ENCODE data around the gene RNF220. TPM values are rescaled to one million over a fixed set of nuclear protein-coding genes. Genes with fewer than 3 reads are reported as not detected.

Gene RNF220
- polyA plus RNA-seq, 1 donor from 2014 or later: 142 TPM

DNA sequence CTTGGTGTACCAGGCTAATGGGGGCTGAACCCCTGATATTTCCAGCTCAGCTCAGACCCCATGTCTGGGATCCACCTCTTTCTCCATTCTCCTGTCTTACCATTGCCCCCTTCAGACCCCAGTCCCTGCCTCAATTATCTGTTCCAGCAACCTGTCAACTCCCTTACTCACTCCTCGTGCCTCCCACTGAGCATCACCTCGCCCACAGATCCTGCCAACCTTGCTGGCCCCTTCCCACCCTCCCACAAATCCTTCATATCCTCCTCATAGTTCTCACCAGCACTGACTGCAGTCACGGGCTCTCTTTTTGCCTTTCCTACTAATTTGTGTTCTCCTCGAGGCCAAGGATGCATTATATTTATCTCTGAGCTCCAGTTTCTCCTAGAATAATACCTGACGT is 206.4 kb downstream of the RNF220 start:
- no peak for TF ChIP-seq TAF1 (IDR thresholded peaks at IDR 0.05; ENCODE audit: low read depth)
- no peak for TF ChIP-seq SMC3 (conservative IDR thresholded peaks at IDR 0.05; ENCODE audit: poor library complexity)

DNA sequence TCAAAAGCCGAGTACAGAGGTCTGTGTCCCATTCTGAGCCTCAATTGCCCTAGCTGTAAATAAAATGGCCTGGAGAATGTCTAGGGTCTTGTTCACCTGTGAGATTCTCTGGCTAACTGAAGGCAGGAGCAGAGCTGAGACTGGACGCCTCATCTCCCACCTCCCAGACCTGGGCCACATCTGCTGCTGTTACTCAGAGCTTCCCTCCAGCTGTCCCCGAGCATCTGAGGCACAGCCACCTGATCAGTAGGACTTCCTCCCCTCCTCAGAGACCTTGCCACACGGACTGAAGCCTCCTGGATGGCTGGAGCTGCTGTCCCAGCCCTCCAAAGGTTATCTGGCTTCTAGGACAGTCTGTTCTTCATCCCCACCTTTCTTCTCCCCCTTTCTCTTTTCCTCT is 206.8 kb downstream of the RNF220 start:
- no peak overlapping the region for H3K4me2 ChIP-seq (ENCODE audit: low read length)
- H3K9ac ChIP-seq (ENCODE audit: low read length): no peak overlapping the region
- no peak overlapping the region for H3K27ac ChIP-seq (ENCODE audit: low read length)
- H3K9me3 ChIP-seq (ENCODE audit: low read length): no peaks in the 10 kb centered on the region
- peaks cover 13% of the 10 kb centered on the region for H3K27me3 ChIP-seq (ENCODE audit: insufficient read depth, low read depth, low read length)
- H4K20me1 ChIP-seq (ENCODE audit: insufficient read depth): no peaks in the 10 kb centered on the region
- H3K9me2 ChIP-seq (ENCODE audit: insufficient read depth, low read length): no peaks in the 10 kb centered on the region
- H3K4me3 ChIP-seq (ENCODE audit: low read length): no peak overlapping the region
- no peaks in the 10 kb centered on the region for H3K36me3 ChIP-seq (ENCODE audit: insufficient read depth, low read length)
- H2AFZ ChIP-seq (ENCODE audit: low read depth, low read length): no peak overlapping the region
- TF ChIP-seq EZH2 (IDR thresholded peaks at IDR 0.05; ENCODE audit: borderline replicate concordance, insufficient read depth, low read length, poor library complexity, severe bottlenecking): no peak
- TF ChIP-seq, protein P1, sequence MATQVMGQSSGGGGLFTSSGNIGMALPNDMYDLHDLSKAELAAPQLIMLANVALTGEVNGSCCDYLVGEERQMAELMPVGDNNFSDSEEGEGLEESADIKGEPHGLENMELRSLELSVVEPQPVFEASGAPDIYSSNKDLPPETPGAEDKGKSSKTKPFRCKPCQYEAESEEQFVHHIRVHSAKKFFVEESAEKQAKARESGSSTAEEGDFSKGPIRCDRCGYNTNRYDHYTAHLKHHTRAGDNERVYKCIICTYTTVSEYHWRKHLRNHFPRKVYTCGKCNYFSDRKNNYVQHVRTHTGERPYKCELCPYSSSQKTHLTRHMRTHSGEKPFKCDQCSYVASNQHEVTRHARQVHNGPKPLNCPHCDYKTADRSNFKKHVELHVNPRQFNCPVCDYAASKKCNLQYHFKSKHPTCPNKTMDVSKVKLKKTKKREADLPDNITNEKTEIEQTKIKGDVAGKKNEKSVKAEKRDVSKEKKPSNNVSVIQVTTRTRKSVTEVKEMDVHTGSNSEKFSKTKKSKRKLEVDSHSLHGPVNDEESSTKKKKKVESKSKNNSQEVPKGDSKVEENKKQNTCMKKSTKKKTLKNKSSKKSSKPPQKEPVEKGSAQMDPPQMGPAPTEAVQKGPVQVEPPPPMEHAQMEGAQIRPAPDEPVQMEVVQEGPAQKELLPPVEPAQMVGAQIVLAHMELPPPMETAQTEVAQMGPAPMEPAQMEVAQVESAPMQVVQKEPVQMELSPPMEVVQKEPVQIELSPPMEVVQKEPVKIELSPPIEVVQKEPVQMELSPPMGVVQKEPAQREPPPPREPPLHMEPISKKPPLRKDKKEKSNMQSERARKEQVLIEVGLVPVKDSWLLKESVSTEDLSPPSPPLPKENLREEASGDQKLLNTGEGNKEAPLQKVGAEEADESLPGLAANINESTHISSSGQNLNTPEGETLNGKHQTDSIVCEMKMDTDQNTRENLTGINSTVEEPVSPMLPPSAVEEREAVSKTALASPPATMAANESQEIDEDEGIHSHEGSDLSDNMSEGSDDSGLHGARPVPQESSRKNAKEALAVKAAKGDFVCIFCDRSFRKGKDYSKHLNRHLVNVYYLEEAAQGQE (IDR thresholded peaks at IDR 0.05; ENCODE audit: borderline replicate concordance): no peak
- no peaks in the 10 kb centered on the region for H3F3A ChIP-seq (ENCODE audit: insufficient read depth, low read length, poor library complexity, severe bottlenecking)
- no peaks in the 10 kb centered on the region for H3K79me2 ChIP-seq (replicated peaks; ENCODE audit: insufficient read depth, low read length)

More for the DNA sequence above, 206.4 kb downstream of the RNF220 start:
- H3K36me3 ChIP-seq (ENCODE audit: insufficient read depth, low read length): no peaks in the 10 kb centered on the region
- H3K9me2 ChIP-seq (ENCODE audit: insufficient read depth, low read length): no peaks in the 10 kb centered on the region
- no peak overlapping the region for H2AFZ ChIP-seq (ENCODE audit: low read depth, low read length)
- no peak overlapping the region for H3K9ac ChIP-seq (ENCODE audit: low read length)
- no peaks in the 10 kb centered on the region for H3K79me2 ChIP-seq (replicated peaks; ENCODE audit: insufficient read depth, low read length)
- no peak overlapping the region for H3K27ac ChIP-seq (ENCODE audit: low read length)
- H3K4me3 ChIP-seq (ENCODE audit: low read length): no peak overlapping the region
- no peaks in the 10 kb centered on the region for H3K9me3 ChIP-seq (ENCODE audit: low read length)
- H3K4me2 ChIP-seq (ENCODE audit: low read length): no peak overlapping the region
- H3F3A ChIP-seq (ENCODE audit: insufficient read depth, low read length, poor library complexity, severe bottlenecking): no peaks in the 10 kb centered on the region
- no peaks in the 10 kb centered on the region for H4K20me1 ChIP-seq (ENCODE audit: insufficient read depth)
- H3K27me3 ChIP-seq (ENCODE audit: insufficient read depth, low read depth, low read length): peaks cover 8% of the 10 kb centered on the region

DNA sequence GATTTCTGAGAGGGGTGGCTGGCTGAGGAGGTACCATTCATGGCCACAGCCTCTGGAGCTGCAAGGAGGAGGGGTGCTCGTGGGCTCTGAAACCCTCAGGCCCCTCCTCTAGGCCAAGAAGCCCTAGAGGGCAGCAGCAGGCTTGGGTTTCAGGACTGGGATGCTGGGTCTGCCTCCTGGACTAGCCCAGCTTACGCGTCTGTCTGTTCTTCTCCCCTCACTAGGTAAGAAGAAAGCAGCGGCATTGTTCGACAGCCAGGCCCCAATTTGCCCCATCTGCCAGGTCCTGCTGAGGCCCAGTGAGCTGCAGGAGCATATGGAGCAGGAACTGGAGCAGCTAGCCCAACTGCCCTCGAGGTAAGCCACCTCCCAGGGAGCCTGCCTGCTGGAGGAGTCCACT is 208.9 kb downstream of the RNF220 start:
- no peak overlapping the region for H3K9ac ChIP-seq (ENCODE audit: low read length)
- no peak for TF ChIP-seq RAD21 (conservative IDR thresholded peaks at IDR 0.05)
- TF ChIP-seq, protein P1 (IDR thresholded peaks at IDR 0.05; ENCODE audit: borderline replicate concordance): no peak
- no peak for TF ChIP-seq SMC3 (conservative IDR thresholded peaks at IDR 0.05; ENCODE audit: poor library complexity)
- no peak for TF ChIP-seq POLR2AphosphoS5 (IDR thresholded peaks at IDR 0.05)
- H3K4me2 ChIP-seq (ENCODE audit: low read length): no peak overlapping the region
- no peaks in the 10 kb centered on the region for H3K79me2 ChIP-seq (replicated peaks; ENCODE audit: insufficient read depth, low read length)
- H3K27ac ChIP-seq (ENCODE audit: low read length): no peak overlapping the region
- no peaks in the 10 kb centered on the region for H3F3A ChIP-seq (ENCODE audit: insufficient read depth, low read length, poor library complexity, severe bottlenecking)
- no peak overlapping the region for H2AFZ ChIP-seq (ENCODE audit: low read depth, low read length)
- H4K20me1 ChIP-seq (ENCODE audit: insufficient read depth): no peaks in the 10 kb centered on the region
- H3K9me2 ChIP-seq (ENCODE audit: insufficient read depth, low read length): no peaks in the 10 kb centered on the region
- H3K27me3 ChIP-seq (ENCODE audit: insufficient read depth, low read depth, low read length): peaks cover 33% of the 10 kb centered on the region
- no peaks in the 10 kb centered on the region for H3K36me3 ChIP-seq (ENCODE audit: insufficient read depth, low read length)
- no peaks in the 10 kb centered on the region for H3K9me3 ChIP-seq (ENCODE audit: low read length)
- no peak overlapping the region for H3K4me3 ChIP-seq (ENCODE audit: low read length)
